Activated CD4-positive, alpha-beta T cell treated with anti-CD3 and anti-CD28 coated beads, Interleukin-2, amount 50 U/mL, for 24 hours (primary cell): ENCODE measurements around the gene AKT1.
A peak's percentile ranks its signal among the peaks of the same experiment; 100 is the strongest.
"Not testable (repeated sequence)": the region's sequence is repeated elsewhere in the genome, so short reads cannot be mapped to it uniquely, and the experiment has no call there.

Experiments used
- DNase-seq, 2 donors: peaks; one replicate each; pipeline ENCODE4 v3.0.0-alpha.2; 2020; ENCODE audit warnings: low read depth in 1 of 2, low spot score in 1 of 2

AKT1 gene

GRCh38 chr14:104819361-104819781, 23.8 kb upstream of the AKT1 start:
- DNase-seq: no peak

GRCh38 chr14:104818714-104819161, 23.2 kb upstream of the AKT1 start:
- DNase-seq: no peak

GRCh38 chr14:104817930-104818713, 22.6 kb upstream of the AKT1 start:
- DNase-seq: no peak

GRCh38 chr14:104816616-104816884, 21.0 kb upstream of the AKT1 start:
- DNase-seq: no peak

- DNase-seq: not testable (repeated sequence)
Measured at GRCh38 chr14:104814701-104815100, 19.2 kb upstream of the AKT1 start.

GRCh38 chr14:104813286-104813685, 17.7 kb upstream of the AKT1 start:
- no peak for DNase-seq

GRCh38 chr14:104810316-104810715, 14.8 kb upstream of the AKT1 start:
- no peak for DNase-seq

GRCh38 chr14:104808456-104808855, 12.9 kb upstream of the AKT1 start:
- DNase-seq: no peak

- no peak for DNase-seq
Measured at GRCh38 chr14:104806625-104807465, 11.3 kb upstream of the AKT1 start.

GRCh38 chr14:104805941-104806624, 10.5 kb upstream of the AKT1 start:
- no peak for DNase-seq

GRCh38 chr14:104805326-104805678, 9.8 kb upstream of the AKT1 start:
- no peak for DNase-seq

- DNase-seq: no peak
Measured at GRCh38 chr14:104804481-104805325, 9.2 kb upstream of the AKT1 start.

GRCh38 chr14:104803912-104804410, 8.4 kb upstream of the AKT1 start:
- DNase-seq: no peak

GRCh38 chr14:104803280-104803911, 7.8 kb upstream of the AKT1 start:
- no peak for DNase-seq

GRCh38 chr14:104802394-104803184, 7.0 kb upstream of the AKT1 start:
- DNase-seq: no peak

GRCh38 chr14:104801520-104802393, 6.2 kb upstream of the AKT1 start:
- no peak for DNase-seq

- peak in 1 of 2 donors; percentile 39 for DNase-seq
Measured at GRCh38 chr14:104800771-104801519, 5.4 kb upstream of the AKT1 start, which contains the start of gene ZBTB42. Gene ZBTB42, plus strand, starts transcription at chr14:104801101. Its CDS starts 97 bp downstream, at chr14:104801198.
